Measurements from ENCODE around the gene CARD6.
"Not testable (repeated sequence)": the region's sequence is repeated elsewhere in the genome, so short reads cannot be mapped to it uniquely, and the experiment has no call there.

The CARD6 gene

GRCh38 chr5:40828690-40829661, 12.2 kb upstream of the CARD6 start:
- DNase-seq, result no peak

GRCh38 chr5:40829748-40830533, 11.2 kb upstream of the CARD6 start:
- DNase-seq, result no peak

GRCh38 chr5:40831346-40832210, 9.6 kb upstream of the CARD6 start:
- no peak for DNase-seq

GRCh38 chr5:40832345-40832744, 8.8 kb upstream of the CARD6 start:
- DNase-seq, result no peak

GRCh38 chr5:40833712-40834229, 7.4 kb upstream of the CARD6 start:
- no peak for DNase-seq

GRCh38 chr5:40834391-40834848, 6.7 kb upstream of the CARD6 start:
- DNase-seq, result no peak

- DNase-seq, result peak; percentile 99
Observed at GRCh38 chr5:40834849-40835787, 6.0 kb upstream of the CARD6 start, which contains the start of gene RPL37. RPL37 (minus strand) TSS chr5:40835222; CDS start chr5:40835185, 37 bp downstream.

- no peak for DNase-seq
Observed at GRCh38 chr5:40838086-40838485, 3.1 kb upstream of the CARD6 start.

- no peak for DNase-seq
Observed at GRCh38 chr5:40842351-40842750, 1.2 kb downstream of the CARD6 start.

GRCh38 chr5:40844565-40844964, 3.4 kb downstream of the CARD6 start:
- no peak for DNase-seq

GRCh38 chr5:40846371-40846770, 5.2 kb downstream of the CARD6 start:
- no peak for DNase-seq

GRCh38 chr5:40847525-40847924, 6.4 kb downstream of the CARD6 start:
- no peak for DNase-seq

GRCh38 chr5:40853632-40854192, 12.5 kb downstream of the CARD6 start:
- peak; percentile 38 for DNase-seq

GRCh38 chr5:40860711-40861110, 19.5 kb downstream of the CARD6 start:
- no peak for DNase-seq

- DNase-seq, result not testable (repeated sequence)
Observed at GRCh38 chr5:40865004-40865403, 23.8 kb downstream of the CARD6 start.

- no peak for DNase-seq
Observed at GRCh38 chr5:40866844-40867243, 25.7 kb downstream of the CARD6 start.

- DNase-seq, result no peak
Observed at GRCh38 chr5:40869384-40869783, 28.2 kb downstream of the CARD6 start.

GRCh38 chr5:40871177-40871576, 30.0 kb downstream of the CARD6 start:
- DNase-seq, result no peak

GRCh38 chr5:40872253-40872652, 31.1 kb downstream of the CARD6 start:
- DNase-seq, result not testable (repeated sequence)

GRCh38 chr5:40873286-40873880, 32.2 kb downstream of the CARD6 start:
- no peak for DNase-seq

All from SHP77 treated with DMSO at 0.1 percent for 48 hours (cell line).